Effector memory CD8-positive, alpha-beta T cell (primary cell): ENCODE data around the gene AADAC.
"Not testable (repeated sequence)": the region's sequence is repeated elsewhere in the genome, so short reads cannot be mapped to it uniquely, and the experiment has no call there.

ENCODE experiments used
- ATAC-seq: fragments of 150-1000 bp; cut with Tn5 transposase; replicated peaks from 2 replicates; pipeline ENCODE4 v1.10.0; 2021; ENCODE audit warnings: mild to moderate bottlenecking, moderate library complexity
- DNase-seq, 3 experiments: peaks; one replicate each; pipeline ENCODE4 v3.0.0; 2021
- H3K27ac Mint-ChIP-seq, 2 donors: one replicate each; pipeline ENCODE4 v1.8.0; 2022; ENCODE audit warnings: mild to moderate bottlenecking in 2 of 2, mixed read lengths in 2 of 2, moderate library complexity in 2 of 2
- H3K27me3 Mint-ChIP-seq, 2 donors: one replicate each; pipeline ENCODE4 v1.8.0; 2022; ENCODE audit warnings: mixed read lengths in 2 of 2
- H3K36me3 Mint-ChIP-seq: one replicate; pipeline ENCODE4 v1.8.0; 2022; ENCODE audit warnings: mild to moderate bottlenecking, moderate library complexity, mixed read lengths; ENCODE audit not compliant: insufficient read depth
- H3K4me1 Mint-ChIP-seq, 2 donors: one replicate each; pipeline ENCODE4 v1.8.0; 2022; ENCODE audit warnings: low read depth in 2 of 2, mixed read lengths in 2 of 2
- H3K4me3 Mint-ChIP-seq, 2 donors: one replicate each; pipeline ENCODE4 v1.8.0; 2022; ENCODE audit warnings: mild to moderate bottlenecking in 2 of 2, mixed read lengths in 2 of 2, moderate library complexity in 2 of 2
- H3K9me3 Mint-ChIP-seq, 2 donors: one replicate each; pipeline ENCODE4 v1.8.0; 2022; ENCODE audit warnings: mixed read lengths in 2 of 2

Gene AADAC

DNA sequence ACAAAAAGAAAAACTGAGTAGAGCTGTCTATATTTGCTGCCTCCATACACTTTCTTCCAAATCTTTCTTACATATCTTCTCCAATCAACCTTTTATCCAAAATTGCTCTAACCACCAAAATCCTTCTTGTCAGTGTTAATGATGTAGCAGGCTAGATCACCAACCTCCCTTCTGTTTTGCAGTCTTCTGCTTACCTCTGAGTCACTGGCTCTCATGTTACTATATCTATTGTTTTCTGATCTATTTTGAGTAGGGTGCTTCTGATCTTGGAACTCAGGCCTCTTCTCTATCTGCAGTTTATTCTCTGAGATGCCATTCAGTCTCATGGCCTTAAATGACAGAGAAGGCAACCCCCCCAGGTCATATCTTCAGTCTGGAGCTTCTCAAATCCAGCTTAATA is 26.3 kb upstream of the AADAC start:
- Mint-ChIP-seq H3K27me3 (no peaks in the 10 kb centered on the region), H3K9me3 (no peaks in the 10 kb centered on the region), H3K27ac (no peak overlapping the region), H3K4me1 (no peaks in the 10 kb centered on the region), H3K36me3 (no peaks in the 10 kb centered on the region), H3K4me3 (no peak overlapping the region)
- DNase-seq (no peak), ATAC-seq (no peak)

DNA sequence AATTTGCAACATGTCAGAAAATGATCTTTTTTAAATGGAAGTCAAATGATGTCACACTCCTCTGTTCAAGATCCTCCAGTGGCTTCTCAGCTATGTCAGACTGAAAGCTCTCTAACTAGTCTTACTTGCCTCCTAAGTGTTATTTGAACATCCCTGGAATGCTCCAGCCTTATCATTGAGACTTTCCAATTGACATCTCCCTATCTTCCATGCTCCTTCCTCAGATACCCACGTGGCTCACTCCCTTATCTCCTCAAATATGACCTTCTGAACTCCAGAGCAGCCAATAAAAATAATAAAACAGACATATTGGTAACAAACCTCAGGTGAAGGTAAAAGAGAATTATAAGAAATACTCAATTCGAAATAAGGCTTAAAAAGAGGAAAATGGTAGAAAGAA is 25.5 kb upstream of the AADAC start:
- H3K27ac Mint-ChIP-seq: no peak overlapping the region

DNA sequence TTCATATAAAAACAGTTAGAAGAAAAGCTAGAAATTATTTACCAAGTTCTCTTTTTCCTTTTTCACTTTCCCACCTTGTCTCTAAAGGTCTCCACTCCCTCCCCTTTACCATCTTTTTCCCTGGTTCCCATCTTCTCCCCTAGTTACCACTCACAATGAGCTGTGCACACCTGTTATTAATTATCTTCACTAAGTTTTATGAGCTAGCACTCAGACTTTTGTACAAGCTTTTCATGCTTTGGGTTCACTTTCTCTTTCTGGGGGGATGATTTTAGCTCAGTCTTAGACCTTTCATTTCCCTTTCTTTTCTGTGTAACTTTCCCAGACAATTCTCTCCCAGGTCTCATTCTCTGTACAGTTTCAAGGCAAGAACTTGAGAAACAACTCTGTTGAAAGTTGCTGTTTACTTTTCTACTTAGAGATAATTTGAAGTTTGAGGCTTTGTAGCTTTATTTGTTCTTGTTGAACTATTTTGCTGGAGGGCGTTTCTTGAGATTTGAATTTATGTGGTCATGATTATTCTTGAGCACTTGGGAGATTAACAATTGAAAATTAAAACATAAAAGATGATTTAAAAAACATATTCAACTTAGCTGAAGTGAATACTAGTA is 24.0 kb upstream of the AADAC start:
- Mint-ChIP-seq H3K9me3 (no peaks in the 10 kb centered on the region), H3K4me1 (no peaks in the 10 kb centered on the region), H3K27me3 (peaks cover 6 to 8% of the 10 kb centered on the region in 2 donors), H3K36me3 (no peaks in the 10 kb centered on the region), H3K4me3 (no peak overlapping the region), H3K27ac (no peak overlapping the region)
- ATAC-seq (no peak), DNase-seq (no peak)

More for the DNA sequence above, 25.5 kb upstream of the AADAC start:
- no peak overlapping the region for H3K4me3 Mint-ChIP-seq
- no peaks in the 10 kb centered on the region for H3K27me3 Mint-ChIP-seq
- DNase-seq (no peak), ATAC-seq (no peak)
- H3K9me3 Mint-ChIP-seq: no peaks in the 10 kb centered on the region
- H3K36me3 Mint-ChIP-seq: no peaks in the 10 kb centered on the region
- no peaks in the 10 kb centered on the region for H3K4me1 Mint-ChIP-seq

DNA sequence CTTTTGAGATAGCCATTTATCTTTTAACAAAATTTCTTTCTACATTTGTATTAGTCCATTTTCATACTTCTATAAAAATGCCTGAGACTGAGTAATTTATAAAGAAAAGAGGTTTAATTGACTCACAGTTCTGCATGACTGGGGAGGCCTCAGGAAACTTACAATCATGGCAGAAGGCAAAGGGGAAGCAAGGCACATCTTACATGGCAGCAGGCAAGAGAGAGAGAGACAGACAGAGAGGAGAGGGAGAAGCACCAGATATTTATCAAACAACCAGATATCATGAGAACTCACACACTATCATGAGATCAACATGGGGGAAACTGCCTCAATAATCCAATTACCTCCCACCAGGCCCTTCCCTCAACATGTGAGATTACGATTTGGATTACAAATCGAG is 23.2 kb upstream of the AADAC start:
- ATAC-seq, H3K4me1 Mint-ChIP-seq, H3K27me3 Mint-ChIP-seq, H3K4me3 Mint-ChIP-seq, H3K9me3 Mint-ChIP-seq, DNase-seq, H3K36me3 Mint-ChIP-seq, H3K27ac Mint-ChIP-seq: not testable (repeated sequence)

DNA sequence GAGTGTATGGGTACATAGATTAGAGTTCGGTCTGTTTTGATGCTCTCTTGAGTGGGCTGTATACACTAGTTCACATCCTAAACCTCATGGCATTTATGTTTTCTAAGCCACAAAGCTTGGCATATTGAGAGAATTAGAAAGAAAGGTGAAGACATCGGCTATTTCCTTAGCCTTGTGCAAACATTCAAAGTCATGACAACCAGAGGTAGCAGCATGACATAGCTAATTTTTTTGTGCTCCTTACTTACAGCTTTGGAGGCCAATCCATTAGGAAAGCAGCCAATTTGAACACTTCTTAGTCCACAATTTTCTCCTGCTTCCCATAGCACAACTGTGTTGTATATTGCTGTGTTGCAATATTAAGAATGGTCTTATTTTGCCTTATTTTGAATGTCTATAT is 21.5 kb upstream of the AADAC start:
- H3K27ac Mint-ChIP-seq: no peak overlapping the region
- ATAC-seq (no peak), DNase-seq (no peak)
- H3K4me3 Mint-ChIP-seq: no peak overlapping the region
- H3K36me3 Mint-ChIP-seq: no peaks in the 10 kb centered on the region
- H3K9me3 Mint-ChIP-seq: no peaks in the 10 kb centered on the region
- H3K27me3 Mint-ChIP-seq: peaks cover 6 to 8% of the 10 kb centered on the region in 2 donors
- H3K4me1 Mint-ChIP-seq: no peaks in the 10 kb centered on the region

DNA sequence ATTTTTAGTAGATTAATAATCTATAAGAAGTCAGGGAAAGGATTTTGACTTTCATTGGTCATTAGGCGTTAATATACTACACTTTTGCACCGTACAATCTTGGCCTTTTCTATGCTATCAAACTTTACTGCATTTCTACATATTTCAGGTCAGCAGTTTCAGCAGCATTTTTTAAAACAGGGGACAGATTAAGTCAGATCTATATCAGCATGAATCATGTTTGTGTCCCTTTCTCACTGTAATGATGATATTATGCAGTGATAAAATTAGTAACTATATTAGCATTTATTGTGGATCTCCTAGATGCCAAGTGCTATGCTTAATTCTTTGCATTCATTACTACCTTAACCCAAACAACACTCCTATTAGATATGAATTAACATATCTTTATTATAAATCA is 20.3 kb upstream of the AADAC start:
- no peak for ATAC-seq
- Mint-ChIP-seq H3K4me3 (no peak overlapping the region), H3K36me3 (no peaks in the 10 kb centered on the region), H3K27ac (no peak overlapping the region), H3K4me1 (no peaks in the 10 kb centered on the region), H3K27me3 (peaks cover 6 to 8% of the 10 kb centered on the region in 2 donors), H3K9me3 (no peaks in the 10 kb centered on the region)
- no peak for DNase-seq

DNA sequence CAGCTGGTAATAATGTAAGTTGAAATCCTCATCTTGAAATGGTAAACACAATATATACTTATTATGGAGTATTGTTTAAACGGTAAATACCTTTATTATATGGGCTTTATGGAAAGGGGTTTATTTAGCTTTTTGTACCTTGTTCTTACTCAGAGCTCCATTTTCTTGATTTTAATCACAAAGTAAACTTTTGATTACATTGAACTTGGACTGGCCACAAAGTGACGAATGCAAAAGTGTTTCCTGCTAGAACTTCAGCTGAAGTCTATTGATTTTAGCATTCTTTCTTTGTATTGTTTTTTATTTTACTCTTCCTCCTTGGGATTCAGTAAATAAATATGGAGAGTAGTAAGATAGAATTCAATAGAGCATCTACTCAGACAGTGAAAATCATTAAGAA is 19.8 kb upstream of the AADAC start:
- ATAC-seq: no peak
- no peak for DNase-seq
- Mint-ChIP-seq H3K4me1 (no peaks in the 10 kb centered on the region), H3K9me3 (no peaks in the 10 kb centered on the region), H3K27me3 (peaks cover 6 to 8% of the 10 kb centered on the region in 2 donors), H3K27ac (no peak overlapping the region), H3K4me3 (no peak overlapping the region), H3K36me3 (no peaks in the 10 kb centered on the region)

DNA sequence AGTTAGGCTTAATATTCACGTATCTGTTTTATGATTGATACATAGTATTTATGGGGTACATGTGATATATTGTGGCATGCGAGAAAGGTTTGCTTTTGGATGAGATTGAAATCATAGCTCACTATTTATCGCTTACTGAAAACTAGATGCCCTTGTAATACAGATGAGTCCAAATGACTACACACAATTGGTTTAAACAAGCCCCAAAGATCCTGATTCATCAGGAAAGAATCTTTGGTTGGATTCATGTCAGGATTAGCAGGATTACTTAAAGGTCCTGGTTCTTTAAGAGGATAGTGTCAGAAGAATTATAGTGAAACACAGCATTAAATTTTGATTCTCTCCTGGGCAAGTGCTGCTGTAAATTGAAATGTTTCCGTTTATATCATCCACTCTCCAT is 18.6 kb upstream of the AADAC start:
- Mint-ChIP-seq H3K27ac (no peak overlapping the region), H3K4me1 (no peaks in the 10 kb centered on the region), H3K4me3 (no peak overlapping the region), H3K36me3 (no peaks in the 10 kb centered on the region), H3K27me3 (peaks cover 6 to 8% of the 10 kb centered on the region in 2 donors), H3K9me3 (no peaks in the 10 kb centered on the region)
- DNase-seq (no peak), ATAC-seq (no peak)

DNA sequence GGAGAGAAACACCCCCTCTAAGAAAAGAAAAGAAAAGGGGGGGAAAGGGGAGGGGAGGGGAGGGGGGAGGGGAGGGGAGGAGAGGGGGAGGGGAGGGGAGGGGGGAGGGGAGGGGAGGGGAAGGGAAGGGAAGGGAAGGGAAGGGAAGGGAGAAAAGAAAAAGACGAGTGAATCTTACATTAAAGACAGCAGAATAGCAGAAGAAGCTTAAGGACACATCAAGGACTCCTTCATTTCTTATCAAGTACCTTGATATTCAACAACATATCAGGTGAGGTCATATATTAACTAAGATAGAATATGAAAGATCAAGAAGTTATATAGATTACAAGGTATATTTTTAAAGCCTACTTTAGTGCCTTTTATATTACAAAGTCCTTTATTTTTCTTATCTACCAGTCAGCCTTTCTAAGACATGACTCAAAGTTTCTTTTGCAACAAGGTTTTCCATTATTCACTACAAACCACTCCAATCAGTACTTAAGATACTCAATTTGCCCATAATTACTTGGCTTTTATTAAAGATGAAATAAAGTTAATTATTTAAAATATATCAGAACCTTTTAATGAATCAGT is 17.7 kb upstream of the AADAC start:
- DNase-seq: no peak
- H3K27ac Mint-ChIP-seq: no peak overlapping the region
- H3K4me3 Mint-ChIP-seq: no peak overlapping the region
- no peaks in the 10 kb centered on the region for H3K36me3 Mint-ChIP-seq
- no peaks in the 10 kb centered on the region for H3K9me3 Mint-ChIP-seq
- peaks cover 6 to 8% of the 10 kb centered on the region in 2 donors for H3K27me3 Mint-ChIP-seq
- H3K4me1 Mint-ChIP-seq: no peaks in the 10 kb centered on the region
- no peak for ATAC-seq

DNA sequence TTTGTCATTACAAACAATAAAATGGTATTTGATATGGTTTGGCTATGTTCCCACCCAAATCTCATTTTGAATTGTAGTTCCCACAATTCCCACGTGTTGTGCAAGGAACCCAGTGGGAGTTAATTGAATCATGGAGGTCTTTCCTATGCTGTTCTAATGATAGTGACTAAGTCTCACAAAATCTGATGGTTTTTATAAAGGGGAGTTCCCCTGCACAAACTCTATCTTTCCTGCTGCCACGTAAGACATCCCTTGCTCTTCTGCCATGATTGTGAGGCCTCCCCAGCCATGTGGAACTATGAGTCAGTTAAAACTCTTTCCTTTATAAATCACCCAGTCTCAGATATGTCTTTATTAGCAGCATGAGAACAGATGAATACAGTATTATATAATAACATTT is 15.4 kb upstream of the AADAC start:
- DNase-seq: no peak
- H3K36me3 Mint-ChIP-seq: no peaks in the 10 kb centered on the region
- ATAC-seq: no peak

DNA sequence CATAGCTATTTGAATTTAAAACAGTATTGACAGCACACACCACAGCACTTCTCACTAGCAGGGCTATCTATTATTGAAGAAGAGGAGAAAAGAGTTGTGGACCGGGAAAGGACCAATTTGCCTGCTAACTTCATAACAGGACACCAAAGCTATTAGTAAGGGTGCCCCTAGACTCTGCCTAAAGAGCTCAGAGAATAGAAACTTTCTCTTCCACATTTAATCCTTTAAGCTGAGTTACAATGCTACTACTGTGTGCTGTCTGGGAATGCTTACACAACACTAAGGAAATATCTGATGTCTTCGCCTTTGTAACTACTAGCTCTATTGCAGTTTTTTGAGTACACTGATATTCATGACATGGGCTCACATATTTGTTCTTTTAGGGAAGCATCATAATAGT is 13.5 kb upstream of the AADAC start:
- Mint-ChIP-seq H3K27me3 (peaks cover 9 to 12% of the 10 kb centered on the region in 2 donors), H3K27ac (no peak overlapping the region), H3K36me3 (no peaks in the 10 kb centered on the region), H3K4me1 (no peaks in the 10 kb centered on the region), H3K4me3 (no peak overlapping the region), H3K9me3 (no peaks in the 10 kb centered on the region)
- DNase-seq (no peak), ATAC-seq (no peak)

More for the DNA sequence above, 15.4 kb upstream of the AADAC start:
- Mint-ChIP-seq H3K4me1 (no peaks in the 10 kb centered on the region), H3K4me3 (no peak overlapping the region), H3K27ac (no peak overlapping the region), H3K27me3 (peaks cover 14 to 17% of the 10 kb centered on the region in 2 donors), H3K9me3 (no peaks in the 10 kb centered on the region)

DNA sequence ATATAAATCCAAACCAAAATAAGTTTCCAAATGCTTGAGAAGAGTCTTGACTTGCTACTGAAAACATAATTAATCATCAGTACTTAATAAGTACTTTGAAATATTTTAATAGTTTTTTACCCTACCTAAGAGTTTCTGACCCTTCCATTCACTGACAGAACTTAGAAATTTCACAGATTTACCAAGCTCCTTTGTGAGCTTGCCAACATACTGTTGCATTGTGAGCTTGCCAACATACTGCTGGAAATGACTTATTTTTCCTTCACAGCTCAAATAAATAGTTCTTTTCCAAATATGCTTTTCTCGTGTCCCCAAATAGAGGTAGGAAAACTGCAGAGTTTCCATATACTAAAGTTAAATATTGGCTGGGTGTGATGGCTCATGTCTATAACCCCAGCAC is 9.6 kb upstream of the AADAC start:
- ATAC-seq (no peak), DNase-seq (no peak)

DNA sequence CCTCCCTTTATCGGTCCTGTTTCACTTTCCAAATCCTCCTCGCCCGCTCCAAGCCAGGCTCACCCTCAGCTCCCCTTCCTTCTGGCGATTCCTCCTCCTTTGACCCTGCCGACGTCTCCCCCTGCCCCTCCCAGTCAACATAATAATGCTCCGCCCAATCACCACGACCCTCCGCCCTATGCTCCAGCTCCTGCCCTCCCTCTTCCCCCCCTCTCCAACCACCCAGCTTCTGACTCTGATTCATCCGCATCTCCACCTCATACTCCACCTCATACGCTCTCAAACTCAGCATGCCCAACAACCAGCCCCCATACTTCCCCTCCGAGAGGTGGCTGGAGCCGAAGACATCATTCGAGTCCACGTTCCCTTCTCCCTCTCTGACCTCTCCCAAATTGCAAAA is 7.1 kb upstream of the AADAC start:
- no peaks in the 10 kb centered on the region for H3K4me1 Mint-ChIP-seq
- no peak overlapping the region for H3K4me3 Mint-ChIP-seq
- H3K27me3 Mint-ChIP-seq: peaks cover 25 to 35% of the 10 kb centered on the region in 2 donors
- no peaks in the 10 kb centered on the region for H3K36me3 Mint-ChIP-seq
- DNase-seq: no peak
- no peak overlapping the region for H3K27ac Mint-ChIP-seq
- ATAC-seq: no peak
- peaks cover 8 to 20% of the 10 kb centered on the region in 2 donors for H3K9me3 Mint-ChIP-seq

More for the DNA sequence above, 9.6 kb upstream of the AADAC start:
- no peaks in the 10 kb centered on the region for H3K36me3 Mint-ChIP-seq
- H3K9me3 Mint-ChIP-seq: peaks cover 8 to 20% of the 10 kb centered on the region in 2 donors
- H3K4me3 Mint-ChIP-seq: no peak overlapping the region
- H3K27me3 Mint-ChIP-seq: peaks cover 25 to 35% of the 10 kb centered on the region in 2 donors
- H3K27ac Mint-ChIP-seq: no peak overlapping the region
- H3K4me1 Mint-ChIP-seq: no peaks in the 10 kb centered on the region

DNA sequence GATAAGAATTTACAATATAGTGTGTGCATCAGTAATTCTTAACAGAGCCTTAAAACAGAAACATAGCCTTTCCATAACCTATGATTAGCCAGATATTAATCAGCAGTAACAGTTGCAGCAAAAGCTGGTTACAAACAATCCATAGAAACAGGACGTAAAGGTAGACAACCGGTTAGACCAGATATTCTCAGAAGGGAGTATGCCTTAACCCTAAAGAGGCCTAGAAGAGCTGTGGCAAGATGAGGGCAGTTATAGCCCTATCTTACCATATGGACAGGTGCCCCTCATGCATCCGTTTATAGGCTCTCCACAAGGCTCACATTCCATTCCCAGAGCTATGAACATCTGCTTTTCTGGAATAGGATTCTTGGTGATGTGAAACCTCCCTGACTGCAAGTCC is 5.0 kb upstream of the AADAC start:
- not testable (repeated sequence) for DNase-seq, H3K27ac Mint-ChIP-seq, H3K4me1 Mint-ChIP-seq, H3K4me3 Mint-ChIP-seq, ATAC-seq, H3K36me3 Mint-ChIP-seq
- peaks cover 8 to 20% of the 10 kb centered on the region in 2 donors for H3K9me3 Mint-ChIP-seq
- H3K27me3 Mint-ChIP-seq: peaks cover 16 to 27% of the 10 kb centered on the region in 2 donors
